ES-I3 (cell line): ENCODE measurements around the gene ILF3.
A peak's percentile ranks its signal among the peaks of the same experiment; 100 is the strongest.

ENCODE experiments used
- H3K36me3 ChIP-seq: 2 replicates; pipeline ENCODE4 v1.6.1; 2013; ENCODE audit warnings: mild to moderate bottlenecking, low read length, control low read depth, moderate library complexity; ENCODE audit not compliant: insufficient read depth
- H3K4me1 ChIP-seq: 2 replicates; pipeline ENCODE4 v1.6.1; 2013; ENCODE audit warnings: mild to moderate bottlenecking, control low read depth, low read length; ENCODE audit not compliant: insufficient read depth
- H3K9ac ChIP-seq: 2 replicates; pipeline ENCODE4 v1.6.1; 2013; ENCODE audit warnings: low read depth, mild to moderate bottlenecking, low read length, moderate library complexity
- H3K9me3 ChIP-seq: 2 replicates; pipeline ENCODE4 v1.6.1; 2013; ENCODE audit warnings: mild to moderate bottlenecking, low read length, moderate library complexity; ENCODE audit not compliant: control insufficient read depth, insufficient read depth

The ILF3 gene

GRCh38 chr19:10713317-10713716, 59.2 kb downstream of the ILF3 start:
- H3K36me3 ChIP-seq = no peaks in the 10 kb centered on the region; the same call in 1 of the 2 replicates
- H3K4me1 ChIP-seq = no peaks in the 10 kb centered on the region
- H3K9ac ChIP-seq = no peak overlapping the region
- H3K9me3 ChIP-seq = no peaks in the 10 kb centered on the region

GRCh38 chr19:10717054-10717355, 62.9 kb downstream of the ILF3 start:
- Histone ChIP-seq H3K9me3 (no peaks in the 10 kb centered on the region), H3K9ac (peak overlapping the region; percentile 44; the same call in 1 of the 2 replicates)

DNA sequence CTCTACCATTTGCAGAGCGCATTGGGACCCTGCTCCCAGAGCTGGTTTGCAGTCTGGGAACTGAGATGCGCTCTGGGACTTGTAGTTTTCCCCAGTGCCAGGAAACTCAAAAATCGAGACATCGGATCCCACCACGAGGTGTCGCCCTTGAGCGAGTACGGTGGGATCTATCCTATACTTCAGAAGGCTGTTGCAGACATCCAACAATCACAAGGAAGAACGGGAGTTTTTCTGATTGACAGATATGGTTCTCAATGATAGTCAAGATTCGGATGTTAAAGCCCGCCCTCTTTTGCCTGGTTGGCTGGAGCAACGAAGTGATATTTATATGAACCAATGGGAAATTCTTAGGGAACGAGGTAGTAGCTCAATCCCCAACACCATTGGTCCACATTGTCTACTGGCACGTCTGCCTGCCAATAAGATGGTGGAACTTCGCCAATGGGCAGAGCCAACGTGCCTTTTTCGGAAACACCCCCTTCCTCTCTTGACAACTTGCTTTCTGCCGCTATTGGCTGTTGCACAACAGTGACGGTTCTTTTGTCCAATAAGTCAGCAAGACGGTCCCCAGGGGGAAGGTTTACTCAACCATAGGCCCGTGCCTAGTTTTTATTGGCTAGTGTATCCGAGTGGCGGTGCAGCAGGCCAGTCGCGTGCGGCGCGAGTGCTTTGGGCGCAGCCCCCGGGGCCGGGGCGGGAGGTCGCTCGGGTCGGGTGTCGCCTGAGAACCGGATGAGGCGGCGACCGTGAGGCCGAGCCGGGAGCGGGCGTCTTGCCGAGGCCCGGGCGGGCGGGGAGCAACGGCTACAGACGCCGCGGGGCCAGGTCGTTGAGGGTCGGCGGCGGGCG, 63.4 kb downstream of the ILF3 start, which contains the start of gene DNM2:
DNM2 (plus strand) TSS at position 724 of the 849 bp plus-strand sequence. CDS start 164 bp downstream, outside the sequence.
- peak within 1 kb of the TSS; percentile 93 for H3K9ac ChIP-seq
- no peaks in the 10 kb centered on the region for H3K9me3 ChIP-seq
- H3K4me1 ChIP-seq = 0 out of 2 replicates have a peak, but pooled peaks cover 4% of the 10 kb centered on the region
- peaks cover 6% of the 10 kb centered on the region for H3K36me3 ChIP-seq

More at GRCh38 chr19:10717054-10717355, 62.9 kb downstream of the ILF3 start:
- Histone ChIP-seq H3K36me3 (peaks cover 6% of the 10 kb centered on the region), H3K4me1 (0 out of 2 replicates have a peak, but pooled peaks cover 4% of the 10 kb centered on the region)

DNA sequence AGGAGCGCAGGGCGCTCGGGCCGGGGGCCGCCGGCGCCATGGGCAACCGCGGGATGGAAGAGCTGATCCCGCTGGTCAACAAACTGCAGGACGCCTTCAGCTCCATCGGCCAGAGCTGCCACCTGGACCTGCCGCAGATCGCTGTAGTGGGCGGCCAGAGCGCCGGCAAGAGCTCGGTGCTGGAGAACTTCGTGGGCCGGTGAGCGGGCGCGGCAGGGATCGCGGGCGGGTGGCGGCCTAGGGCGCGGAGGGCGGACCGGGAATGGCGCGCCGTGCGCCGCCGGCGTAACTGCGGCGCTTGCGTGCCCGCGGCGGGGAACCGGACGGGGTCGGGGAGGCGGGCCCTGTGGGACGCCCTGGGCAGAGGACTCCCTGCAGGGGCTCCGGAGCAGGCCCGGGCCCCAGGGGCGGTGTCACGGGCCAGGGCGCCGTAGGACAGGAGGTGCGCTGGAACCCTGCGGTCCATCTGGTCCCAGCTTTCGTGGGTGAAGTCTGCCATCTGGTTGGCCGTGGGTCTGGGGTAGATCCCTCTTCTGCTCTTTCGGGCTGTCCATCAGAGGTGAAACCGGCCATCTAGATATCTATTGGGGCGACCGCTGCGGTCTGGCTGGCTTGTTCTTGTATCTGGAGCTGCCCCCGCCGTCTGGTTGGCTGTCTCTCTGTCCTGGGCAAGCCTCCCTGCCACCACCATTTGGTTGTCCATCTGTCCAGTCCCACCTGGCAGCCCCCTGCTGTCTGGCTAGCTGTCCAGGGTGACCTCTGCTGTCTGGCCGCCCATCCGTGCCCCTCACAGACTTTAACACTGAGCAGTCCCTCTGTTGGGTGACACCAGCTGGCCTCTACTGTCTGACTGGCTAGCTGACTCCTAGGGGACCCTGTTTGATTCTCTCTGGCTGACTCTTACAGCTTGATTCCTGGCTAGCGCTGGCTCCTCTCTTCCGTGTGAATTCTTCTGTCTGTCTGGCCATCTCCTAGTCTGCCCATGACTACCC, 64.4 kb downstream of the ILF3 start:
- Histone ChIP-seq H3K9me3 (no peaks in the 10 kb centered on the region), H3K36me3 (peaks cover 6% of the 10 kb centered on the region), H3K9ac (peak overlapping the region; percentile 93), H3K4me1 (0 out of 2 replicates have a peak, but pooled peaks cover 4% of the 10 kb centered on the region)

DNA sequence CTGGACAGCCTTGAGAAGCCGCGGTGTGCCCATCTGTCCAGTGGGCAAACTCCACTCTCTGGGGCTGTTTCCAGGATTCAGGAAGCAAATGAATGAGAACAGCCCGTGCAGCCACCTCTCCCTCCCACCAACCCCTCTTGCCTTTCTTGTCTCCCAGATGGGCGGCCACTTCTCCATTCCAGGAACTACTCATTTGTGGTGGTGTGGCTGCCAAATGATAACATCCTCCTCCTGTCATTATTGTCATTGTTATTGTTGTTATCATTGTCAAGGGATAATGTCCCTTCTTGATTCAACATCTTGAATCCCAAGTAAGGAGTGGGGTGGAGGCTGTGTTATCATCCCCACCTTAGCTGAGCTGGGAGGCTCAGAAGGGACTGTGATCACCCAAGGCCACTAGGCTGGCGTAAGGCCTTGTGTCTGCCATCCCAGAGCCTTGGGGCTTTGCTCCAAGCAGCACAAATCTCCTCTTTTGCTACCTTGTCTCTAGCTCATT, 65.4 kb downstream of the ILF3 start:
- H3K9me3 ChIP-seq = no peaks in the 10 kb centered on the region
- peak overlapping the region; percentile 93; the same call in 1 of the 2 replicates for H3K9ac ChIP-seq
- H3K4me1 ChIP-seq = 0 out of 2 replicates have a peak, but pooled peaks cover 4% of the 10 kb centered on the region
- peaks cover 6% of the 10 kb centered on the region for H3K36me3 ChIP-seq

DNA sequence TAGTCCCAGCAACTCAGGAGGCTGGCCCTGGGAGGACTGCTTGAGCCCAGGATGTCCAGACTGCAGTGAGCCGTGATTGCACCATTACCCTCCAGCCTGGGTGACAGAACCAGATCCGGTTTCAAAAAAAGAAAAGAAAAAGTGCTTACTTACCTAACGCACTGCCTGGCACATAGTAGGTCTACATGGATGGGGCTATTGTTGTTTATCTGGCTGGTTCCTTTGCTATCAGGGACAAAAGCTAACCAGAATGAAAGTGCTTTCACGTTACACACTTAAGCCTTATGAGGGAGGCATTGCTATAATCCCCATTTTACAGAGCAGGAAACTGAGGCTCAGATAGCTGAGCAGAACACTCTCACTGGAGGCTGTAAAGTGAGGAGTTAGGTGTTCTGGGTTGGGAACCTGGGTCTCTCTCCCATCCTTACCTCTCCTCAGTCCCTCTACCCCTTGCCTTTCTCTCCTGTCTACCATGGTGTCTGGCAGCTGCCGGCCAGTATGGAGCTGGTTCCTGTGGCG, 66.5 kb downstream of the ILF3 start:
- H3K9ac ChIP-seq = no peak overlapping the region
- 0 out of 2 replicates have a peak, but pooled peaks cover 4% of the 10 kb centered on the region for H3K4me1 ChIP-seq
- H3K36me3 ChIP-seq = peaks cover 6% of the 10 kb centered on the region
- H3K9me3 ChIP-seq = no peaks in the 10 kb centered on the region

DNA sequence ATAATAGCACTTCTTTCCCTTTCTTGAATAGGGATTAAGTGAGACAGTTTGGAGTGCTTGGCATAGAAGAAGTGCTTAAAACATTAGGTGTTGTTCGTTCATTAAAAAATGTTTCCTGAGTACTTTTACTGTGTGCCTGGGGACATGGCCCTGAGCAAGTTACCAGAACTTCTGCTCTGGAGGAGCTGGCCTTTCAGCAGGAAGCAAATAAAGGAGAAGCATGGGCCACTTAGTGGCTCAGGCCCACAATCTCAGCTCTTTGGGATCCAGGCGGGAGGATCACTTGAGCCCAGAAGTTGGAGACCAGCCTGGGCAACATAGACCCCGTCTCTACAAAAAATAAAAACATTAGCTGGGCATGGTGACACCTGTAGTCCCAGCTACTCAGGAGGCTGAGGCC, 69.4 kb downstream of the ILF3 start:
- 0 out of 2 replicates have a peak, but pooled peaks cover 4% of the 10 kb centered on the region for H3K4me1 ChIP-seq
- H3K36me3 ChIP-seq = peaks cover 6% of the 10 kb centered on the region
- no peak overlapping the region for H3K9ac ChIP-seq
- H3K9me3 ChIP-seq = no peaks in the 10 kb centered on the region

- peaks cover 6% of the 10 kb centered on the region for H3K36me3 ChIP-seq
- H3K4me1 ChIP-seq = 0 out of 2 replicates have a peak, but pooled peaks cover 2% of the 10 kb centered on the region
Measured at GRCh38 chr19:10724573-10725071, 70.5 kb downstream of the ILF3 start.

GRCh38 chr19:10725415-10725814, 71.3 kb downstream of the ILF3 start:
- Histone ChIP-seq H3K9me3 (no peaks in the 10 kb centered on the region), H3K9ac (no peak overlapping the region), H3K4me1 (no peaks in the 10 kb centered on the region), H3K36me3 (peaks cover 5% of the 10 kb centered on the region)

More at GRCh38 chr19:10724573-10725071, 70.5 kb downstream of the ILF3 start:
- H3K9me3 ChIP-seq = no peaks in the 10 kb centered on the region
- no peak overlapping the region for H3K9ac ChIP-seq

DNA sequence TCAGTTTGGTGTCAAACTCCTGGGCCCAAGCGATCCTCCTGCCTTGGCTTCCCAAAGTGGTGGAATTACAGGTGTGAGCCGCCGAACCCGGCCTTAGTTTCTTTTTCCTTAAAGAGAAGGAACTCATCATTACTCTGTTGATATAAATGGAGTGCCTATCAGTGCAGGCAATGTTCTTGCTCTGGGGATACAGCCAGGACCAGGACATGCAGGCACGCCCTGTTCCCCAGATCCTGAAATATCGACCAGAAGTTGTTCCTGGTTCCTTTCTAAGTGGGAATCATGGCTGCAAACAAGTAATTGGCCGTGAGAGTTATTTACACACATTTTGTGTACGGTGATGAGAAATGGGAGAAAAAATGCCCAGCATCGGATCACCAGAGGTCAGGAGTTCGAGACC, 72.1 kb downstream of the ILF3 start:
- Histone ChIP-seq H3K9me3 (no peaks in the 10 kb centered on the region), H3K36me3 (no peaks in the 10 kb centered on the region; the same call in 1 of the 2 replicates), H3K9ac (no peak overlapping the region), H3K4me1 (no peaks in the 10 kb centered on the region)

- Histone ChIP-seq H3K36me3 (no peaks in the 10 kb centered on the region; the same call in 1 of the 2 replicates), H3K4me1 (no peaks in the 10 kb centered on the region), H3K9me3 (no peaks in the 10 kb centered on the region), H3K9ac (no peak overlapping the region)
Measured at GRCh38 chr19:10727685-10728201, 73.6 kb downstream of the ILF3 start.

DNA sequence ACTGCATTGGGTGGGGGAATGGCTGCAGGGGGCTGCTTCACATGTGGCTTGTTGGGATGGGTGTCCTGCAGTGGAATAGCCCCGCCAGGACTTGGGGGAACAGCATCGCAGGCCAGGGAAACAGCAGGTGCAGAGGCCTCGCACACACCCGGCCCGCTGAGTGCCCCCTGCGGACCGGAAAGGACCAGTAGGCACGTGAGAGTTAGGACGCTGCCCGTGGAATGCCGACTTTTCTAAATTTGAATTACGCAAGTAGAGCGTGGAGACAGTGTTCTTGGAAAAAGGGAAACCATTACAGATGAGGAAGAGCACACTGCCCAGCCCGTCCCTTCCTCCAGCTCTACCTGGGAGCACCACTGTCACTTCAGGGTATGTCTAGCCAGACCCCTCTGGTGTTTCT, 75.3 kb downstream of the ILF3 start:
- Histone ChIP-seq H3K9ac (no peak overlapping the region), H3K9me3 (no peaks in the 10 kb centered on the region), H3K36me3 (no peaks in the 10 kb centered on the region; the same call in 1 of the 2 replicates), H3K4me1 (no peaks in the 10 kb centered on the region)

- Histone ChIP-seq H3K4me1 (no peaks in the 10 kb centered on the region), H3K9me3 (no peaks in the 10 kb centered on the region), H3K36me3 (no peaks in the 10 kb centered on the region; the same call in 1 of the 2 replicates), H3K9ac (no peak overlapping the region)
Measured at GRCh38 chr19:10730932-10731331, 76.8 kb downstream of the ILF3 start.
